Neuronal stem cell (in vitro differentiated cells): ENCODE data around the gene ANKDD1B.

Experiments used
- DNase-seq: peaks from one replicate; pipeline ENCODE4 v3.0.0-alpha.2; 2013; ENCODE audit warnings: low spot score
- H2AFZ ChIP-seq: one replicate; pipeline ENCODE4 v1.6.1; 2013; ENCODE audit warnings: mild to moderate bottlenecking, low read length, inconsistent platforms
- H2AK5ac ChIP-seq: 2 replicates; pipeline ENCODE4 v1.6.1; 2013; ENCODE audit warnings: low read depth, mild to moderate bottlenecking, inconsistent platforms, low read length, moderate library complexity, mixed read lengths
- H2BK120ac ChIP-seq: 2 replicates; pipeline ENCODE4 v1.6.1; 2013; ENCODE audit warnings: low read depth, mild to moderate bottlenecking, inconsistent platforms, low read length, moderate library complexity, mixed read lengths
- H2BK12ac ChIP-seq: one replicate; pipeline ENCODE4 v1.6.1; 2013; ENCODE audit warnings: low read length, inconsistent platforms
- H2BK15ac ChIP-seq: 2 replicates; pipeline ENCODE4 v1.6.1; 2013; ENCODE audit warnings: mild to moderate bottlenecking, low read length, inconsistent platforms, mixed read lengths
- H2BK5ac ChIP-seq: one replicate; pipeline ENCODE4 v1.6.1; 2013; ENCODE audit warnings: inconsistent platforms, mild to moderate bottlenecking, low read length, moderate library complexity
- H3K14ac ChIP-seq: one replicate; pipeline ENCODE4 v1.6.1; 2013; ENCODE audit warnings: low read length, inconsistent platforms
- H3K18ac ChIP-seq: 2 replicates; pipeline ENCODE4 v1.6.1; 2013; ENCODE audit warnings: low read length, inconsistent platforms
- H3K23ac ChIP-seq: 2 replicates; pipeline ENCODE4 v1.6.1; 2013; ENCODE audit warnings: low read depth, mild to moderate bottlenecking, mixed read lengths, low read length, inconsistent platforms; ENCODE audit not compliant: poor library complexity
- H3K27ac ChIP-seq: replicated peaks from 3 replicates; pipeline ENCODE4 v1.5.1; 2013; ENCODE audit warnings: low read length, inconsistent platforms
- H3K27me3 ChIP-seq, 3 experiments: 2 replicates each; pipeline ENCODE4 v1.6.1; 2013; ENCODE audit warnings: low read length in 3 of 3, mild to moderate bottlenecking in 2 of 3, inconsistent platforms in 1 of 3, low read depth in 1 of 3, mixed read lengths in 1 of 3, moderate library complexity in 1 of 3; ENCODE audit not compliant: control insufficient read depth in 3 of 3, insufficient read depth in 3 of 3
- H3K36me3 ChIP-seq, 2 donors: replicated peaks in 1 of 2; 2 replicates each; pipeline ENCODE4 v1.6.1; 2013; ENCODE audit warnings: low read length in 2 of 2; ENCODE audit not compliant: control insufficient read depth in 2 of 2, insufficient read depth in 2 of 2
- H3K4ac ChIP-seq: 2 replicates; pipeline ENCODE4 v1.6.1; 2013; ENCODE audit warnings: inconsistent platforms, mild to moderate bottlenecking, low read length, moderate library complexity
- H3K4me1 ChIP-seq, 2 donors: 1 replicate in 1 of 2; 2 replicates in 1 of 2; pipeline ENCODE4 v1.6.1; 2013; ENCODE audit warnings: low read length in 2 of 2, low read depth in 1 of 2; ENCODE audit not compliant: control insufficient read depth in 2 of 2, insufficient read depth in 1 of 2
- H3K4me2 ChIP-seq: one replicate; pipeline ENCODE4 v1.6.1; 2013; ENCODE audit warnings: mild to moderate bottlenecking, low read length, inconsistent platforms; ENCODE audit not compliant: insufficient read depth, poor library complexity, severe bottlenecking
- H3K4me3 ChIP-seq, 2 donors: 2 replicates each; pipeline ENCODE4 v1.5.1; 2013; ENCODE audit warnings: low read length in 2 of 2, mild to moderate bottlenecking in 2 of 2, inconsistent platforms in 1 of 2, moderate library complexity in 1 of 2
- H3K79me1 ChIP-seq: one replicate; pipeline ENCODE4 v1.6.1; 2013; ENCODE audit warnings: low read depth, mild to moderate bottlenecking, inconsistent platforms, low read length, moderate library complexity
- H3K9ac ChIP-seq: one replicate; pipeline ENCODE4 v1.6.1; 2013; ENCODE audit warnings: mild to moderate bottlenecking, low read depth, low read length, inconsistent platforms; ENCODE audit not compliant: poor library complexity
- H3K9me3 ChIP-seq, 2 donors: replicated peaks in 1 of 2; 2 replicates each; pipeline versions ENCODE3 to v1.6.1; 2013; ENCODE audit warnings: low read length in 2 of 2, mild to moderate bottlenecking in 2 of 2, inconsistent platforms in 1 of 2, low read depth in 1 of 2, mixed read lengths in 1 of 2, moderate library complexity in 1 of 2; ENCODE audit not compliant: control insufficient read depth in 2 of 2, insufficient read depth in 1 of 2
- H4K8ac ChIP-seq: one replicate; pipeline ENCODE4 v1.6.1; 2013; ENCODE audit warnings: low read depth, mild to moderate bottlenecking, inconsistent platforms, low read length, moderate library complexity
- H4K91ac ChIP-seq: one replicate; pipeline ENCODE4 v1.6.1; 2013; ENCODE audit warnings: low read length, low read depth, mild to moderate bottlenecking, inconsistent platforms; ENCODE audit not compliant: poor library complexity
- WGBS, 2 donors: extraction: QIAGEN DNeasy Blood & Tissue Kit; methylation state at CpG; one replicate each; pipeline ENCODE4 v1.1.7; 2013; ENCODE audit warnings: missing lambda C conversion rate in 2 of 2, mixed read lengths in 1 of 2; ENCODE audit not compliant: insufficient read length in 2 of 2, insufficient replicate concordance in 1 of 2; ENCODE audit errors: extremely low coverage in 2 of 2; 5-methylcytosine and 5-hydroxymethylcytosine counted together

The ANKDD1B gene

DNA sequence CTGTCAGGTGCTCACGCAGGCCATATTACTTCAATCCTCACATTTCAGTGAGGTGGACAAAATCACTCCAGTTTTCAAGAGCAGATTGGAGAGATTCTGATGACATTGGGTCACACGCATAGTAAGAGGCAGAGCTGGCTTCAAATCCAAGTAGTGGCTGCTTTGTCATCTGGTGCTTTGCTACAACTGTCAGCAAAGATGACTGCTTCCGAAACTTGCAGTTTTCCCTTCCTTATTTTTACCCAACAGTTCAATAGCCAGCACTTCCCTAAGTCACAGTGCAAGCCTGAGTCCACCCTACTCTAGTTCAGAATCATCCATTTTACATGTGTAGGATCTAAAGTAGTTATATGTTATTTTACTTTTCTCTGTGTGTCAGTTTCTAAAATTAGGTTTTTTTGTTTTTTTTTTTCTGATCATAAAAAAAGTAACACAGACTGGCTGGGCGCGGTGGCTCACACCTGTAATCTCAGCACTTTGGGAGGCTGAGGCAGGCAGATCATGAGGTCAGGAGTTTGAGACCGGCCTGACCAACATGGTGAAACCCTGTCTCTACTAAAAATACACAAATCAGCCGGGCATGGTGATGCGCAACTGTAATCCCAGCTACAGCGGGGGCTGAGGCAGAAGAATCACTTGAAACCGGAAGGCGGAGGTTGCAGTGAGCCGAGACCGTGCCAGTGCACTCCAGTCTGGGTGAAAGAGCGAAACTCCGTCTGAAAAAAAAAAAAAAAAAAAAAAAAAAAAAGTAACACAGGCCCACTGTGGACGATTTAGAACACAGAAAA, 49.6 kb downstream of the ANKDD1B start:
- H2AFZ ChIP-seq = no peak overlapping the region
- H3K4ac ChIP-seq = no peak overlapping the region
- H3K9ac ChIP-seq = no peak overlapping the region
- H4K8ac ChIP-seq = no peak overlapping the region
- H2BK120ac ChIP-seq = no peak overlapping the region
- no peak overlapping the region for H3K18ac ChIP-seq
- H4K91ac ChIP-seq = no peak overlapping the region
- H3K4me3 ChIP-seq = no peak overlapping the region
- no peak overlapping the region for H3K27ac ChIP-seq
- H2AK5ac ChIP-seq = no peak overlapping the region
- no peak overlapping the region for H2BK5ac ChIP-seq
- no peak for DNase-seq
- H3K36me3 ChIP-seq = no peaks in the 10 kb centered on the region
- no peak overlapping the region for H3K14ac ChIP-seq
- WGBS, 2 donors = no CpG with 5 or more reads among the region's 16 CpGs
- no peak overlapping the region for H3K23ac ChIP-seq
- H3K4me1 ChIP-seq = peaks cover 0 to 18% of the 10 kb centered on the region in 2 donors
- no peaks in the 10 kb centered on the region for H3K9me3 ChIP-seq
- no peak overlapping the region for H2BK12ac ChIP-seq
- no peaks in the 10 kb centered on the region for H3K27me3 ChIP-seq
- H3K79me1 ChIP-seq = no peaks in the 10 kb centered on the region
- no peak overlapping the region for H3K4me2 ChIP-seq
- no peak overlapping the region for H2BK15ac ChIP-seq

DNA sequence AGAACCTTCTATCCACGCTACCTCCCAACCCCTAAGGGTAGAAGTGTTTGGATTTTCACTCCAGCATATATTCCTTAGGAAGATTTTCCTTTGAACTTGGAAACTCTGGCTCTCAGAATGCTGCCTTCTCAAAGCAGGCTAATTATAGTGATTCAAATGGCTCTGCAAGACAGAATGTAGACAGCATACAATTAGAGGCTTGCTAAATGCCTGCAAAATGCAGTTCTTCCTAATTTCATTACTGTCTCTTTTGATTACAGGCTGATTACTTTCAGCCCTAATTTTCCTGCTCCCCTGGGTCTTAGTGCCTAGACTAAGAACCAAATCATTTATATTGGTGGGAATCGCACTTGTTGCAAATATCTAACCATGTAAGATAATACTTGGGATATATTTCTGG, 50.8 kb downstream of the ANKDD1B start:
- Histone ChIP-seq H3K79me1 (no peaks in the 10 kb centered on the region), H4K91ac (no peak overlapping the region), H3K27me3 (no peaks in the 10 kb centered on the region), H3K36me3 (no peaks in the 10 kb centered on the region), H3K9ac (no peak overlapping the region), H2BK15ac (no peak overlapping the region), H2AFZ (no peak overlapping the region), H4K8ac (no peak overlapping the region), H3K4ac (no peak overlapping the region), H2BK120ac (no peak overlapping the region), H2AK5ac (no peak overlapping the region), H3K23ac (no peak overlapping the region), H3K18ac (no peak overlapping the region), H2BK12ac (no peak overlapping the region), H3K9me3 (no peaks in the 10 kb centered on the region), H3K4me2 (no peak overlapping the region), H2BK5ac (no peak overlapping the region), H3K27ac (no peak overlapping the region), H3K4me1 (peaks cover 0 to 13% of the 10 kb centered on the region in 2 donors), H3K4me3 (no peak overlapping the region), H3K14ac (no peak overlapping the region)
- DNase-seq = no peak
- no CpG with 5 or more reads among the region's 2 CpGs for WGBS, 2 donors

DNA sequence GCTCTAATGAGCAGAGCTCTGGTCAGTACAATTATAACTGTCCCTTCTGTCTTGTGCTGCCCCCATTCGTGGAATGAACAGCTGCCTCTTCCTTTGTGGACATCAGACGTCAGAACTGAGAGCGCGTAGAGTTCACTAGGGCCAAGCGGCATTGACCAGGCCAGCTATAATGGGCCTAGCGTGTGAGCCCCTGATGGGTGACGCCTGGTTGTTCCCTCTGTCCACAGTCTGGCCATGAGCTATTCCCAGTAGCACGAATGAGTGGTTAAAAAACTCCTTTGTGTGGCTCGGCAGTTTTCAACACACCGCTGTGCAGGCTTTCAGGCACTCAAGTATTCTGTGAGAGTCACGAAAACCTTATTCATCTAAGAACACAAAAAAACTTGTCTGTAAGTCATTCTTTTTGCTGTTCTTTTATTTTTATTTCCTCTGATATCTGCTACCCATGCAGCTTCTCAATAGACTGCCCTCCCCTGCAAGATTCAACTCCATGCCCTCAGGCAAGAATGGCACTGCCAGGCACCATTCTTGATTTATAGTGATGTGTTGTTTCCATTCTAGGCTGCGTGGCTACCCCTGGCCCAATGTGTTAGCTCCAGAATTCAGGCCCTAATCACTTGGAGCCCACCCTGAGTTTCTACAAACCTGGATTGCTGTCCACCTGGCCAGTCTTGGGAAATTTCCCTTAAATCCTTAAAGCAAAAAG, 52.5 kb downstream of the ANKDD1B start:
- no peaks in the 10 kb centered on the region for H3K27me3 ChIP-seq
- H2AFZ ChIP-seq = peak overlapping the region; percentile 84
- H3K4me1 ChIP-seq = peaks cover 0 to 14% of the 10 kb centered on the region in 2 donors
- no peak overlapping the region for H3K4me2 ChIP-seq
- H2BK120ac ChIP-seq = no peak overlapping the region
- peak overlapping the region in 1 of 2 donors; percentile 0 for H3K4me3 ChIP-seq
- H3K23ac ChIP-seq = no peak overlapping the region
- no peak overlapping the region for H4K91ac ChIP-seq
- H3K9ac ChIP-seq = no peak overlapping the region
- no peak overlapping the region for H2BK12ac ChIP-seq
- H2BK5ac ChIP-seq = no peak overlapping the region
- peak overlapping the region; percentile 12 for H2BK15ac ChIP-seq
- H3K4ac ChIP-seq = no peak overlapping the region
- no peak for DNase-seq
- H4K8ac ChIP-seq = no peak overlapping the region
- peak overlapping the region; percentile 72 for H3K18ac ChIP-seq
- no CpG with 5 or more reads among the region's 12 CpGs for WGBS, 2 donors
- no peaks in the 10 kb centered on the region for H3K79me1 ChIP-seq
- no peak overlapping the region for H3K14ac ChIP-seq
- H2AK5ac ChIP-seq = no peak overlapping the region
- no peaks in the 10 kb centered on the region for H3K36me3 ChIP-seq
- no peaks in the 10 kb centered on the region for H3K9me3 ChIP-seq
- peak overlapping the region; percentile 43 for H3K27ac ChIP-seq

DNA sequence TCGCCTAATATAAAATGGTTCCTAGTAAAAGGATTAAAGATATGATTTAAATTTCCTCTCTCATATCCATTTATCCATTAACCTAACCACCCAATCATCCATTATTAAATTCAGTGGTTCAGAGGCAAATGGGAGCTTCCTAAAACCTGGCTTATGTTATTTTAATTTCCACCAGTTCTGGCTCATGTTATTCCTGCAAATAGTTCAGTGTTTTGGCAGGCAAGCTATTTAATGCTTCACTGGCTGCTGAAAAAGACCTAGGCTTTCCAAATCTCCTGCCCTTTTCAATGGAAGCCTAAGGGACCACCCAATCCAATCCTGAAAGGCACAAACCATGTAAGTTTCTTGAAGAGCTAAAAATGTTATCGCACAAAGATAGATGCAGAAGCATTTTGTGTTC, 53.7 kb downstream of the ANKDD1B start:
- Histone ChIP-seq H3K18ac (no peak overlapping the region), H3K4ac (no peak overlapping the region), H2BK5ac (no peak overlapping the region), H3K27ac (no peak overlapping the region), H3K4me1 (peaks cover 0 to 14% of the 10 kb centered on the region in 2 donors), H3K14ac (no peak overlapping the region), H3K4me3 (no peak overlapping the region), H4K8ac (no peak overlapping the region), H3K79me1 (no peaks in the 10 kb centered on the region), H2AFZ (peak overlapping the region; percentile 12), H2BK12ac (no peak overlapping the region), H2BK15ac (no peak overlapping the region), H2BK120ac (no peak overlapping the region), H3K23ac (no peak overlapping the region), H3K9ac (no peak overlapping the region), H3K27me3 (no peaks in the 10 kb centered on the region), H3K9me3 (no peaks in the 10 kb centered on the region), H2AK5ac (no peak overlapping the region), H4K91ac (no peak overlapping the region), H3K36me3 (no peaks in the 10 kb centered on the region), H3K4me2 (no peak overlapping the region)
- DNase-seq = no peak
- WGBS, 2 donors = no CpG with 5 or more reads among the region's 2 CpGs
